CD4-positive, alpha-beta T cell treated with Interleukin-21 for 1 hour (primary cell): Measurements from ENCODE around the gene IRF8.

Experiments
- DNase-seq: peaks from one replicate; pipeline ENCODE4 v3.0.0-alpha.2; 2020

IRF8 gene

GRCh38 chr16:85914423-85914794, 15.4 kb downstream of the IRF8 start:
- DNase-seq, result no peak

- no peak for DNase-seq
Measured at GRCh38 chr16:85915125-85915845, 16.3 kb downstream of the IRF8 start.

- no peak for DNase-seq
Measured at GRCh38 chr16:85916141-85916890, 17.4 kb downstream of the IRF8 start.

GRCh38 chr16:85917012-85917411, 18.1 kb downstream of the IRF8 start:
- no peak for DNase-seq

GRCh38 chr16:85917959-85918358, 19.0 kb downstream of the IRF8 start:
- no peak for DNase-seq

GRCh38 chr16:85918436-85918835, 19.5 kb downstream of the IRF8 start:
- no peak for DNase-seq

- DNase-seq, result no peak
Measured at GRCh38 chr16:85919271-85920267, 20.6 kb downstream of the IRF8 start.

- no peak for DNase-seq
Measured at GRCh38 chr16:85921026-85921425, 22.1 kb downstream of the IRF8 start.

- no peak for DNase-seq
Measured at GRCh38 chr16:85923153-85924021, 24.4 kb downstream of the IRF8 start.

- no peak for DNase-seq
Measured at GRCh38 chr16:85924675-85925074, 25.7 kb downstream of the IRF8 start.

GRCh38 chr16:85926370-85926769, 27.4 kb downstream of the IRF8 start:
- no peak for DNase-seq

- no peak for DNase-seq
Measured at GRCh38 chr16:85927371-85927770, 28.4 kb downstream of the IRF8 start.

- DNase-seq, result no peak
Measured at GRCh38 chr16:85927959-85928358, 29.0 kb downstream of the IRF8 start.

GRCh38 chr16:85928401-85928820, 29.4 kb downstream of the IRF8 start:
- DNase-seq, result no peak

GRCh38 chr16:85929259-85929721, 30.3 kb downstream of the IRF8 start:
- no peak for DNase-seq

- DNase-seq, result no peak
Measured at GRCh38 chr16:85930301-85930700, 31.3 kb downstream of the IRF8 start.

- no peak for DNase-seq
Measured at GRCh38 chr16:85931596-85932402, 32.8 kb downstream of the IRF8 start.

GRCh38 chr16:85934210-85934609, 35.2 kb downstream of the IRF8 start:
- DNase-seq, result no peak

- DNase-seq, result no peak
Measured at GRCh38 chr16:85935391-85935973, 36.5 kb downstream of the IRF8 start.

GRCh38 chr16:85935974-85936760, 37.2 kb downstream of the IRF8 start:
- DNase-seq, result peak; percentile 74
